Measurements from ENCODE around the gene PTGES3.

The PTGES3 gene

GRCh38 chr12:56622535-56622934, 65.5 kb downstream of the PTGES3 start:
- DNase-seq, result no peak

GRCh38 chr12:56616925-56617324, 71.2 kb downstream of the PTGES3 start:
- no peak for DNase-seq

DNA sequence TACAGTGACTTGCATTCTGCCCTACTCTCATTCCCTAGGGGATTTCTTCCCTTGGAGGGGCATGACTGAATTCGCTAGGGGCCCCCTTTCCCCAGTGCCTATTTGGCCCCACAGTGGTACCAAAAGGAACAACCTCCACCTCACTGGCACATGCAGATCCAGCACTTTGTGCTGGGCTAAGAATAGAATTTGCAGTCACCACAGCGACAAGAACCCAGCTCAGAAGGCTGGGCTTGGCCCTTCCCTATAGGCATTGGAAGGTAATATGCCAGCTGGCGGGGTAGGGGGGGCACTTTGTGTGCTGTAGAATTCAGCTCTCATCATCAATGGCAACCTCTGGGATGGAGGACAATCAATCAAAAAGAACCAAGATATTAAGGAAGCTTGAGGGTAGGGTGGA, 71.8 kb downstream of the PTGES3 start:
- no peak for DNase-seq

DNA sequence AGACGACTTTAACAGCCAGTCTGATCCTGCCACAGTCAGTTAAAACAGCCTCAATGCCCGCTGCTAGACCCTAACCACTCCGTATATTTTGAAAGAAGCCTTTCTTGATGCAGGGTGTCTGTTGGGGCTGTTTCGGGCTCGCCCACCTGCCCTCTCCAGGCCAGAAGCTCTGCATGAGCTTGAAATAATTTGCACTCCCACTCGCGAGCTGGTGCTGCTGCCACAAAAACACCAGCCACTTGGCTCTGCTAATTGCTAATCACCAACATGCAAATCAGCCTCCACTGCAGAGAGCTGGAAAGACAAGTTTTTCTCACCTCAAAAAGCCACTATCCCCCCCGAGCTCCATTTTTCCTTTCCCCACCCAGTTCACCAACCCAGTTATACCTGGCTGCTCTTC, 73.5 kb downstream of the PTGES3 start:
- DNase-seq, result no peak
